GM21786 (cell line): ENCODE measurements around the gene LGALS7B.
"Not testable (repeated sequence)": the region's sequence is repeated elsewhere in the genome, so short reads cannot be mapped to it uniquely, and the experiment has no call there.

ENCODE experiments used
- ATAC-seq: cut with Tn5 transposase; IDR thresholded peaks from one replicate; pipeline ENCODE4 v1.9.1; 2021; ENCODE audit not compliant: unreplicated experiment

LGALS7B gene

GRCh38 chr19:38788478-38789243 is at the start of gene LGALS7B:
LGALS7B (plus strand) TSS chr19:38789200; CDS start chr19:38789227, 27 bp downstream.
- ATAC-seq: no peak

GRCh38 chr19:38739440-38740256 is 49.4 kb upstream of the LGALS7B start:
- ATAC-seq: no peak

- no peak for ATAC-seq
These were observed 48.8 kb upstream of the LGALS7B start for GRCh38 chr19:38740257-38740592.

GRCh38 chr19:38740932-38741331 is 48.1 kb upstream of the LGALS7B start:
- no peak for ATAC-seq

GRCh38 chr19:38741670-38742069 is 47.3 kb upstream of the LGALS7B start:
- ATAC-seq: no peak

- ATAC-seq: no peak
These were observed 46.7 kb upstream of the LGALS7B start for GRCh38 chr19:38742296-38742695.

- no peak for ATAC-seq
These were observed 46.1 kb upstream of the LGALS7B start for GRCh38 chr19:38742906-38743305.

- ATAC-seq: no peak
These were observed 45.4 kb upstream of the LGALS7B start for GRCh38 chr19:38743394-38744297.

GRCh38 chr19:38744298-38744681 is 44.7 kb upstream of the LGALS7B start, which contains the start of gene CAPN12:
CAPN12 (minus strand) TSS chr19:38744474; CDS start chr19:38744165, 309 bp downstream.
- ATAC-seq: no peak

GRCh38 chr19:38744874-38745273 is 44.1 kb upstream of the LGALS7B start:
- ATAC-seq: no peak

- no peak for ATAC-seq
These were observed 43.7 kb upstream of the LGALS7B start for GRCh38 chr19:38745316-38745715.

- ATAC-seq: not testable (repeated sequence)
These were observed 35.2 kb upstream of the LGALS7B start for GRCh38 chr19:38753783-38754182.

- ATAC-seq: not testable (repeated sequence)
These were observed 34.8 kb upstream of the LGALS7B start for GRCh38 chr19:38754196-38754595.

GRCh38 chr19:38759590-38760003 is 29.4 kb upstream of the LGALS7B start:
- ATAC-seq: no peak

- not testable (repeated sequence) for ATAC-seq
These were observed 28.0 kb upstream of the LGALS7B start for GRCh38 chr19:38760805-38761517.

GRCh38 chr19:38761884-38762389 is 27.1 kb upstream of the LGALS7B start:
- not testable (repeated sequence) for ATAC-seq

GRCh38 chr19:38763795-38764220 is 25.2 kb upstream of the LGALS7B start:
- no peak for ATAC-seq

GRCh38 chr19:38765214-38765613 is 23.8 kb upstream of the LGALS7B start:
- ATAC-seq: no peak

GRCh38 chr19:38766276-38767047 is 22.5 kb upstream of the LGALS7B start:
- no peak for ATAC-seq
